ENCODE measurements around the gene SLC16A9.

The SLC16A9 gene

GRCh38 chr10:59626523-59626869 is 83.2 kb downstream of the SLC16A9 start:
- H3K4me3 ChIP-seq (IDR thresholded peaks at IDR 0.05; ENCODE audit: insufficient read depth, low read depth, low read length) = no peak overlapping the region
- H2AFZ ChIP-seq (ENCODE audit: low read depth) = peak overlapping the region; percentile 56
- no peaks in the 10 kb centered on the region for H3K36me3 ChIP-seq (ENCODE audit: insufficient read depth)
- no peak overlapping the region for H3K9ac ChIP-seq
- no peaks in the 10 kb centered on the region for H3K79me2 ChIP-seq (ENCODE audit: insufficient read depth, low read depth)
- H3K4me1 ChIP-seq (ENCODE audit: low read depth, poor library complexity, severe bottlenecking) = peaks cover 12% of the 10 kb centered on the region
- peak overlapping the region; percentile 28; the same call in 1 of the 2 replicates for H3K4me2 ChIP-seq
- no peak for TF ChIP-seq CTCF (conservative IDR thresholded peaks at IDR 0.05; ENCODE audit: low read depth, low read length)
- no peak overlapping the region for H3K27ac ChIP-seq
- no peaks in the 10 kb centered on the region for H3K27me3 ChIP-seq (ENCODE audit: insufficient read depth, low read depth)
- no peaks in the 10 kb centered on the region for H4K20me1 ChIP-seq (ENCODE audit: insufficient read depth)

- Histone ChIP-seq H3K9ac (no peak overlapping the region), H3K79me2 (ENCODE audit: insufficient read depth, low read depth) (no peaks in the 10 kb centered on the region), H4K20me1 (ENCODE audit: insufficient read depth) (no peaks in the 10 kb centered on the region), H3K27ac (no peak overlapping the region), H3K36me3 (ENCODE audit: insufficient read depth) (no peaks in the 10 kb centered on the region), H2AFZ (ENCODE audit: low read depth) (peak overlapping the region; percentile 56), H3K27me3 (ENCODE audit: insufficient read depth, low read depth) (no peaks in the 10 kb centered on the region), H3K4me3 (IDR thresholded peaks at IDR 0.05; ENCODE audit: insufficient read depth, low read depth, low read length) (no peak overlapping the region), H3K4me1 (ENCODE audit: low read depth, poor library complexity, severe bottlenecking) (peaks cover 7% of the 10 kb centered on the region), H3K4me2 (peak overlapping the region; percentile 28; the same call in 1 of the 2 replicates)
- TF ChIP-seq CTCF (conservative IDR thresholded peaks at IDR 0.05; ENCODE audit: low read depth, low read length) = peak; percentile 93
Observed at GRCh38 chr10:59625721-59626522, 83.7 kb downstream of the SLC16A9 start.

- H3K36me3 ChIP-seq (ENCODE audit: insufficient read depth) = no peaks in the 10 kb centered on the region
- no peaks in the 10 kb centered on the region for H3K27me3 ChIP-seq (ENCODE audit: insufficient read depth, low read depth)
- H3K4me3 ChIP-seq (IDR thresholded peaks at IDR 0.05; ENCODE audit: insufficient read depth, low read depth, low read length) = no peak overlapping the region
- no peak for TF ChIP-seq CTCF (conservative IDR thresholded peaks at IDR 0.05; ENCODE audit: low read depth, low read length)
- no peaks in the 10 kb centered on the region for H3K79me2 ChIP-seq (ENCODE audit: insufficient read depth, low read depth)
- H3K27ac ChIP-seq = no peak overlapping the region
- peaks cover 7% of the 10 kb centered on the region for H3K4me1 ChIP-seq (ENCODE audit: low read depth, poor library complexity, severe bottlenecking)
- H2AFZ ChIP-seq (ENCODE audit: low read depth) = no peak overlapping the region
- H4K20me1 ChIP-seq (ENCODE audit: insufficient read depth) = no peaks in the 10 kb centered on the region
- H3K4me2 ChIP-seq = no peak overlapping the region
- no peak overlapping the region for H3K9ac ChIP-seq
Observed at GRCh38 chr10:59624951-59625350, 84.7 kb downstream of the SLC16A9 start.

- H3K79me2 ChIP-seq (ENCODE audit: insufficient read depth, low read depth) = no peaks in the 10 kb centered on the region
- H3K36me3 ChIP-seq (ENCODE audit: insufficient read depth) = no peaks in the 10 kb centered on the region
- H3K4me1 ChIP-seq (ENCODE audit: low read depth, poor library complexity, severe bottlenecking) = peaks cover 7% of the 10 kb centered on the region
- H2AFZ ChIP-seq (ENCODE audit: low read depth) = no peak overlapping the region
- H3K27me3 ChIP-seq (ENCODE audit: insufficient read depth, low read depth) = no peaks in the 10 kb centered on the region
- TF ChIP-seq CTCF (conservative IDR thresholded peaks at IDR 0.05; ENCODE audit: low read depth, low read length) = no peak
- H3K27ac ChIP-seq = no peak overlapping the region
- H3K9ac ChIP-seq = no peak overlapping the region
- H4K20me1 ChIP-seq (ENCODE audit: insufficient read depth) = no peaks in the 10 kb centered on the region
- no peak overlapping the region for H3K4me2 ChIP-seq
- H3K4me3 ChIP-seq (IDR thresholded peaks at IDR 0.05; ENCODE audit: insufficient read depth, low read depth, low read length) = no peak overlapping the region
Observed at GRCh38 chr10:59624136-59624535, 85.5 kb downstream of the SLC16A9 start.

Measured in KMS-11 (cell line).